Bone marrow (tissue), 2 donors: ENCODE results near the gene RPLP2.

ENCODE experiments used
- DNase-seq, 2 donors: peaks; one replicate each; lab custom pipeline; 2025; lab: John Stamatoyannopoulos, UW

The RPLP2 gene

DNA sequence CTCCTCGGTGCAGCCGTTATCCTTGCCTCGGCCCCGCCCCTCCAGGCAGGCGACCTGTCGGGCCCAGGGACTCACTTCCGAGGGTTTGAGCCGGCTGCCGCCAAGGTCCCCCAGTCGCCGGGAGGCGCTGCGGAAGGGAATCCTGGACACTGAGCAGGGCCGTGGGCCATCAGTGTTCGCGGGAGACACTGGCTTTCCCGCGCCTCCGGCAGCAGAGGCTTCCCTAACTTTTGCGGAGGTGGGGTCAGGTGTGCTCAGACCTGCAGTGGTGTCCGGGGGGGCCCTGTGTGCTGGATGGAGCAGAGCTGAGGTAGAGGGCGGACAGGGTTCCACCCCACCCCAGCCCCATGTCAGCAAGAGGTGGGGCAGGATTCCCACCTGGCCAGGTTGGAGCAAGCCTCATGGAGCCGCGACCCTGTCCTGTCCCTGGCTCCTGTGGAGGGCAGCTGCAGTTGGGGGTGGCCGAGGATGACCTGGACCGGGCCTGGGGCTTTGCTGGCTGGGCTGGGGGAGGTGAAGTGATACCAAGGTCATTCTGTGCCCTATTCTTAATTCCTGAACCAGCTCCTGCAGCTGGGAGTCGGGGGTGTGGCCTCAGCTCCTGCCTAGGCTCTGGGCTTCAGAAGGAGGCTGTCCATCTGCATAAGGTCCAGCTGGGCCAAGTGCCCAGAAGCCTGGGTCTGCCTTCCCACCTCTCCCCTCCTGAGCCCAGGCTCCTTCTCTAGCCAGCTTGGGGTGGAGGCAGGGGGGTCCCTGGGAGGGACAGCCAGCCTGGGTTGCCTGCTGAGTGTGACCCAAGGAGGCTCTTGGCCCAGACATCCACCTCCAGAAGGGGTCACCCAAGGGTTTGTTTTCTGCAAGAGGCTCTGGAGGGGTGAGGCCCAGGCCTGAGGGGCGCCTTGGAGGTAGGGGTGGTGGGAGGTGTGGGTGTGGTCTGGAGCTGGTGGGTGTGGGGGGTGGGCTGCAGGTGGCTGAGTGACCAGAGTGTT is 41.3 kb downstream of the RPLP2 start:
- no peak for DNase-seq

DNA sequence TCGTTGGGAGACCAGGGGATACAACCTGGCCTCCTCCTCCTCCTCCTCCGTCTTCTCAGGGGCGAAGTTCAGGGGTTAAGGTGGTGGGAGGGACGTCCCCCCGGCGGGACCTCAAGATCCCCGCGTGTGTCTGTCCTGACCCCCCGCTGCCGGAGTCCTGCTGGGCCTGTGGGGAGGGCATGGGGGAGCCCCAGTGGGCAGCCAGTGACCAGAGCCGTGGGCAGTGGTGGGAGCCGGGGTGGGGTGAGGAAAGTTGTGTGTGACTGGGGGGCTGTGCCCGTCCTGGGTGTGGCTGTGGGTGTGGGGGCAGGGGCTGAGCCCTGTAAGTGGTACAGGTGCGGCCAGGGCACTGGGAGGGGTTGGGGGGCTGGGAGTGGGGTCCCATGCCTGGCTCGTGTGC is 43.0 kb downstream of the RPLP2 start:
- DNase-seq, result no peak

DNA sequence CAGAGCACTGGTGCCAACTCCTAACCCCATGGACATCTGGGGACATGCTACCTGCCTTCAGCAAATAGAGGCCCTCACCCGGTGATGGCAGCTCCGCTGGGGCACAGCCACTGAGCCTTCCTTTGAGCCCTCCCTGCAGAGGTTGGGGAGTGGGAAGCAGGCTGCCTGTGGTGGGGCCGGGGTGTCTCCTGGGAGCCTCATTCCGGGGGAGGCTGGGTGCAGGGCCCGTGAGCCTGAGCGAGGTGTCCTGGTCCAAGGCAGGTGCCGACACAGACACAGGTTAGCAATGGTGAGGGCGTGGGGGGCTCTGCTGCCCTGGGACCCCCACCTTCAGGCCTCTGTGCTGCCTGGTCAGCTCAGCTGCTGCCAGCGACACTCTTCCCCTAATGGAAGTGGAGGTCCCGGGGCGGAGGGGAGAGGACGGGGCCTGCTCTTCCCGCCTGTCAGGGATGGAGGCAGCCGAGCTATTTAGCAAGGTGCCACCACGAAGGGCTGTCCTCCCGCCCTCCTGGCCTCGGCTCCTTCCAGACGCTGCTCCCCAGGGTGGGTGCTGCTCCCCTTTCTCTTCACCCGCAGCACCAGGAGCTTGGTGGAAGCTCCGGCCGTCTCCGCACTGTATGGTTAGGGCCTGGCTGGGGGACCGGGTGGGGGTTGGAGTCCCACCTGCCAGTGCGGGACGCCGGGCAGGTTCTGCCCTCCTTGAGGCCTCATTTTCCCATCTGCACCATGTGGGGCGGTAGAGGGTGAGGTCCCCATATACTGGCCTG is 44.1 kb downstream of the RPLP2 start:
- DNase-seq, result no peak

DNA sequence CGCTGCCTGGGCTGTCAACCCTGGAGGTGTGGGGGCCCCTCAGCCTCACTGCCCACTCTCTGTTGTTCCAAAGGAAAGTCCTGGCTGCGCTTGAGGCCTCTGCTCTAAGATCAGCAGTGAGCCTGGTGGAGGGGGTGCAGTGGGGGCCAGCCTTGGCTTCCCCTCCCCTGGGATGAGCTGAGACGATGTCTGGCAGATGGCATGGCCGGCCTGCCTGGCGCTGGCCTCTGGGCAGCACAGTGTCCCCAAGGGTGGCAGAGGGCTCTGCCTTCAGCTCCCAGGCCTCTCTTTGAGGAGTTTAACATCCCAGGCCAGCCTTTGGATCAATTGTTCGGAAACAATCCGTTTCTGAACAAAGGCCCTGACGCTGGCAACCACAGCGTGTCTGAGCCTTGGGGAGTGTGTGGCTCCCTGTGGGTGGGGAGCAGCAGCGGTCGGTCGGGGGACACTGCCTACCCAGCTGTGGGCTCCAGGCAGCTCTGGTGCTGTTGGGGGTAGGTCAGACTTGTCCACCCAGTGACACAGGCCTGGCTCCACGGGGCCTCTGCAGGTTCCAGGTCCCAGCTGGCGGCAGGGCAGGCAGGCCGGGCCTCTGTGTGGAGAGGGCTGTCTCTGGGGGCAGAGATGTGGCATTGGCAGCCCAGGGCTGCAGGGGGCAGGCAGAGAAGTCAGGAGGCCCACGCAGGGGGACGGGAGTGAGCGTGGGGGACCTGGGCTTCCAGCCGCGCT is 45.0 kb downstream of the RPLP2 start:
- DNase-seq, result no peak

DNA sequence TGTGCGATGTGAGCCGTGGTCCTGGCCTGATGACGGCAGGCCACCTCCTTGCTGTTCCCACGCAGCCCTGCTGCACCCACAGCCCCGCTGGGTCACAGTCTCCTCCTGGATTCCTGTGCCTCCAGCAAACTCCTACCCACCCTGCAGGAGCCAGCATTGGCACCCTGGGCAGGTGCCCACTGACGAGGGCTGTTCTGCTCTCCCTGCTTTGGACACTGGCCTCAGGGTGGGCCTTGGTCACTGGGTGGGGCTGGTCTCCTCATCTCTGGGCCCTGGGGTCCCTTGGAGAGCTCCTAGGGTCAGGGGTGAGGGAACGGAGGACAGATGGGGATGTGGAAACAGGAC is 45.5 kb downstream of the RPLP2 start:
- no peak for DNase-seq

DNA sequence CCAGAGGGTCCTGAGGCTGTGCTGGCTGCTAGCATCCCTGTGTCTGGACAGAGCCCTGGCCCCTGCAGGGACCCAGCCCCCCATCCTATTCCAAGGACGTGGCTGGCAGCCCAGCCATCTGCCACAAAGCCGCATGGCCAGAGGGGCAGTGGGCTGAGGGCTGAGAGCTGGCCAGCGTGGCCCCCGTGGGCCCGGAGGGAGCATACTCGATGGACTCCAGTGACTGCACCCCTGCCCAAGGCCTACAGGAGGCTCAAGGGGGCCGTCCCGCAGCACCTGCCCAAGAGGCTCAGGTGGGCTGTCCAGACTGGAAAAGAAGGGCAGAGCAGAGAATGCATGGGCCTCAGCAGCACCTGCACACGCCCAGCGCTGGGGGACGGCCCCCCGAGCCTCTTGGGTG is 46.0 kb downstream of the RPLP2 start:
- DNase-seq, result no peak

DNA sequence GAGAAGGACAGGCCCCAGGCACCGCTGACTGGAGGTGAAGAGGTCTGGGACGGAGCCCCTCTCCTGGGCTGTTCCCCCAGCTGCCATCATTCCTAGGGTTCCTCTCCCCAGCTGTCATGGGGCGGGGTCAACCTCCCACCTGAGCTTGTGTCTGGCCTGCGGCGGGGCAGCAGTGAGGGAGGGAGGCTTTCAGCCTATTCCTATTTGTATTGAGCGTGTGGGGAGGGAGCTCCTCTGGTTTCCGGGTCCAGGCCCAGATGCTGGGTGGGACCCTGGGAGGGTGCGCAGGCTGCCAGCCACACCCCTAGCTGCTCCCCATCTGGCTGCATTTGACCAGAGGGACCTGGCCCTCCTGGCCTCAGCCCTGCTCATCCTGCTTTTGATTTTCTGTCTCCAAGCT is 46.6 kb downstream of the RPLP2 start:
- no peak for DNase-seq

DNA sequence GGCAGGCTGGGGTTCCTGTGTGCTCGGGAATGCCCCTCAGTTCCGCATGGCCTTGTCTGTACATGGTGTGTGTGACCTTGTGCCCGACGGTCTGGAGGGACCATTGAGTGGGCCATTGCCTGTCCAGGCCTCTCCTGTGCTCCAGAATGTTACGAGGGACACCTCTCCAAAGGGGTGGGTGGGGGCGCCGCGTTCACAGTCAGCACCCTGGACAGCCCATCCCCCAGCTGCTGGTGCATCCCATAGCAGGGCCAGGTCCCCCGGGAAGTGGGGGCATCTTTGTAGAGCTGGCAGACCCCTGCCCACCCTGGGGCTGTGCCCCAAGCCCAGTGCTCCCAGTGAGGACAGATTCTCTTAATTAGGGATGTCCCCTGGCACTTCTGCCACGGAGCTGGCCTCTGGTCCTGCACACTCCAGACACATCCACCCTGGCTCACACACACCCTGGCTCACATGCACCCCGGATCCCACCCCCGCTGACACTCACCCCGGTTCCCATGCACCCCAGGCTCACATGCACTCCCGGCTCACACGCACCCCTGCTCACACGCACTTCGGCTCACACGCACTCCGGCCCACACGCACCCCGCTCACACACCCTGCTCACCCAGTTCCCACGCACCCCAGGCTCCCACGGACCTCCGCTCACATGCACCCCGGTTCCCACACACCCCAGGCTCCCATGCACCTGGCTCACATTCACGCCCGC is 48.4 kb downstream of the RPLP2 start:
- no peak for DNase-seq

DNA sequence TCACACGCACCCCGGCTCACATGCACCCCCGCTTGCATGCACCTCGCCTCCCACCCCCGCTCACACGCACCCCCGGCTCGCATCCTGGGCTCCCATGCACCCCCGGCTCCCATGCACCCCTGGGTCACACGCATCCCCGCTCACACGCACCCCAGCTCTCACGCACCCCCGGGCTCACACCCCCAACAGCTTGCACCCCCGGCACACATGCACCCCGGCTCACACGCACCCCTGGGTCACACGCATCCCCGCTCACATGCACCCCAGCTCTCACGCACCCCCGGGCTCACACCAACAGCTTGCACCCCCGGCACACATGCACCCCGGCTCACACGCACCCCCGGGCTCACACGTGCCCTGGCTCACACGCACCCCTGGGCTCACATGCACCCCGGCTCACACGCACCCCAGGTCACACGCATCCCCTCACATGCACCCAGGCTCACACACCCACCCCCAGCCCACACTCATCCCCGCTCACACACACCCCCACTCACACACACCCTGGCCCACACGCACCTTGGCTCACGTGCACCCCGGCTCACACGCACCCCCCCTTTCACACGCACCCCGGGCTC is 49.1 kb downstream of the RPLP2 start:
- no peak for DNase-seq

DNA sequence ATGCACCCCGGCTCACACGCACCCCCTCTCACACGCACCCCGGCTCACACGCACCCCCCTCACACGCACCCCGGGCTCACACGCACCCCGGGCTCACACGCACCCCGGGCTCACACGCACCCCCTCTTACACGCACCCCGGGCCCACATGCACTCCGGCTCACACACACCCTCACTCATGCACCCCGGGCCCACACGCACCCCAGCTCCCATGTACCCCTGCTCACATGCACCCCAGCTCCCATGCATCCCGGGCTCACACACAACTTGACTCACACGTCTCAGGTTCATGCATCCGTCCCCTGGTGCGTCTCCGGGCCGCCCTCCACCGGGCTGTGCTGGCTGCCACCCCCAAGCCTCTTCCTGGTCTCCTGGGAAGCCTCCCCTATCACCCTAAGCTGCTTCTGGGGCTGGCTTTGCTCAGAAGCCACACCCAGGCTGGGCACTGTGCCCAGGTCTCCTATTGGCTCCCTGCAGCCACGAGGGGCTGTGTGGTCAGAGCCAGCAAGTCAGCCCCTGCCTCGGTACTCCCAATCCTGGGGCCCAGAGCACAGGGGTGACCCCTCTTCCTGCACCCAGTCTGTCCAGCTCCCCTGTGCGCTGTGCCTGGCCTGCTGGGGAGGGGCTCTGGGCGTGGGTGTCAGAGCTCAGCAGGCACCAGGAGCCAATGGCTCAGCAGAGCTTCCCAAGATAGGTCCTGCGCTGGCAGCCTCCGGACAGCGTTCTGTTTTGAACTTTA is 49.8 kb downstream of the RPLP2 start:
- DNase-seq, result no peak

DNA sequence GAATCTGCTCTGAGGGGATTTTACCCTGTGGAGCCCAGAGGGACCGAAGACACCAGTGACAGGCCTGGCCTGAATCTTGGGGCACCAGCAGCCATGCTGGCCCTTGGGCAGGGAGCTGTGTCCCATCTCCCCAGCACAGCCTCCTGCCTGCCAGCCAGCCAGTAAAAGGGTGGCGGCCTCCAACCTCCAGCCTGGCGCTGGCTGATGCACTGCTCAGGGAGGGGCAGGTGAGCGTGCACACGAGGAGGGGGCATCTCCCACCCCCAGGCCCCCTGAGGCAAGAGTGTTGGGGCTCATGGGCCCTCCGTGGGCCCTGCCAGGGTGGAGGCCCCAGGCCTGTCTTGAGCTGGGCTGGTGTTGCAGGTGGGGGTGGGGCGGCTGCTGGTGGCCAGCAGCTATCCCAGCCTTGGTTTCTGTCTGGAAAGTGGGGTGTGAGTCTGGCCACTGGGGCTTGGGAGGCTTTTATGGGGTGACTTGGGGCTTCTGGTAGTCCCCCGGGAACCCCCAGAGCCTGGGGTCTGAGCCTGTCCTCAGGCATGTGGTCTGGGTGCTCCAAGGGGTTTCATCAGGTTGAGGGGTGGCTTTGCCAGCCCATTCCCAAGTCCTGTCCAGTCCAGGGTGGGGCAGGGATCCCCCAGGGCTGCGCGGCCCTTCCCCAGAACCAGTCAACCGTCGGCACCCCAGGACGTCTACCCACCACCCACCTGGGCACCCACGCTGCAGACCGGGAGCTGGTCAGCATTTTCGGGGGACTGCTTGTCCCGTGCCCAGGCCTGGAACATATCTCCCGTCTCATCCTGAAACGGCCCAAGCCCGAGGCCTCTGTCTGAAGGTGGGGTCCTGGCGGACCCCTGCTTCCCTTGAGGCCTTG is 50.7 kb downstream of the RPLP2 start:
- DNase-seq, result no peak

DNA sequence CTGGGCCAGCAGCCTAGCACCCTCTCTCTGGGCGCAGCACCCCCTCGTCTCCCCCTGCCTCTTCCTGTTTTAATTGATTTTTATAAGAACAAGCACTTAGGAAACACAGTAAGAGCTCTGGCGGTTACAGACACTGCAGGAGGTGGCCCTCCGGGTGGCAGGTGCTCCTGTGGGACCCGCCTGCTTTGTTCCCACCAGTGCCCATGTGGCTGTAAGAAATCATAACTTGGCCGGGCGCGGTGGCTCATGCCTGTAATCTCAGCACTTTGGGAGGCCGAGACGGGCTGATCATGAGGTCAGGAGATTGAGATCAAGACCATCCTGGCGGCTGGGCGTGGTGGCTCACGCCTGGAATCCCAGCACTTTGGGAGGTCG is 51.3 kb downstream of the RPLP2 start:
- DNase-seq, result no peak

DNA sequence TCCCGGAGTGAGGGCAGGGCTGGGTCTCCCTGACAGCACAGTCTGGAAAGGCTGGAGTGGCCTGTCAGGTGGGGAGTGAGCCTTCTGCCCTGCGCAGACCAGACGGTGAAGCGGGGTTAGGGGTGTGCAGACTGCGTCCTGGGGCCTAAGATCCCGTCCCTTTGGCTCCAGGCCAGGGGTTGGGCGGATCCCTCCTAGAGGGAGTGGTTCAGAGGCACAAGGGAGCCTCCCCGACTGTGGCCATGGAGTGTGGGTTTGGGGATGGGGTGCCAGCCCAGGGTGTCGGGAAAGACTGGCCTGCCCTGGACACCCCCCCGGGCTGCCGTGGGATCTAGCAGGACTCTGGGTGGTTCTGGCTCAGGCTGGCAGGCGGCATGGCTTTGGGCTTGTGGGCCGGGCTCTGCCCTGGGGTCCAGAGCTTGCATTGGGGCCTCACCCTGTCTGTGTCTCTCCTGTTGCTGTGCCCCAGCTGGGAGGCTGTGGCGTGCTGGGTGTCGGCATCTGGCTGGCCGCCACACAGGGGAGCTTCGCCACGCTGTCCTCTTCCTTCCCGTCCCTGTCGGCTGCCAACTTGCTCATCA is 52.4 kb downstream of the RPLP2 start:
- no peak for DNase-seq
